H1 (cell line): ENCODE measurements around the gene GLB1L3. TPM values are rescaled to one million over a fixed set of nuclear protein-coding genes. Genes with fewer than 3 reads are reported as not detected.

Experiments used
- CHD7 ChIP-seq: fragments of 300-600 bp; sonication (generic); IDR thresholded peaks from 2 replicates; pipeline ENCODE4 v1.7.1; 2012; ENCODE audit warnings: low read length, moderate library complexity, mild to moderate bottlenecking, inconsistent platforms; ENCODE audit not compliant: insufficient replicate concordance
- E2F6 ChIP-seq: IDR thresholded peaks from 2 replicates; pipeline ENCODE4 v1.6.1; 2012; ENCODE audit warnings: inconsistent platforms
- GABPA ChIP-seq: IDR thresholded peaks from 2 replicates; pipeline ENCODE4 v1.6.1; 2011; ENCODE audit warnings: mild to moderate bottlenecking, low read length, moderate library complexity, borderline replicate concordance; ENCODE audit not compliant: insufficient read depth
- KDM1A ChIP-seq: fragments of 200-600, 300-600 bp; sonication (generic); IDR thresholded peaks from 2 replicates; pipeline ENCODE4 v1.7.1; 2016; ENCODE audit warnings: mild to moderate bottlenecking, low read length, borderline replicate concordance
- NRF1 ChIP-seq: IDR thresholded peaks from 2 replicates; pipeline ENCODE4 v1.6.1; 2011; ENCODE audit warnings: mild to moderate bottlenecking, low read depth, low read length, improper control_type of control experiment
- SUZ12 ChIP-seq: fragments of 200-600 bp; sonication (generic); IDR thresholded peaks from 2 replicates; pipeline ENCODE4 v1.6.1; 2012; ENCODE audit warnings: mild to moderate bottlenecking, inconsistent platforms, low read length, moderate library complexity, mixed read lengths
- USF2 ChIP-seq: IDR thresholded peaks from 2 replicates; pipeline ENCODE4 v1.6.1; 2011; ENCODE audit warnings: low read length, improper control_type of control experiment
- polyA plus RNA-seq, 7 experiments: library from polyadenylated mRNA; depleted of rRNA in 3 of 7; stranded (reverse) in 5 of 7; unstranded in 2 of 7; fragments of >200 nt in 5 of 7; fragments of 200-250 nt in 2 of 7; gene quantifications; 1 replicate in 5 of 7; 2 replicates in 1 of 7; 4 replicates in 1 of 7; pipeline versions ENCODE4 v1.2.1 to v1.2.3, GENCODE V29; 2011 to 2013; ENCODE audit warnings: missing spikeins in 2 of 7, mixed read lengths in 2 of 7
- total RNA-seq: library from RNA; stranded (reverse); fragmentation: NEBNext Ultra II Directional; extraction: Animal tissue kit (Norgen Biotek cat#: 25700); gene quantifications from 2 replicates; pipeline ENCODE4 v1.2.1, GENCODE V29; 2021

The GLB1L3 gene
- total and polyA plus RNA-seq, 2 of the 8 experiments (the other 6 are each of a cell fraction or from before 2014, with no cell fraction given), result 14.9 to 33.2 TPM

- no peak for TF ChIP-seq CHD7
- TF ChIP-seq SUZ12, result no peak
- no peak for TF ChIP-seq NRF1
- no peak for TF ChIP-seq GABPA
- TF ChIP-seq E2F6, result no peak
- no peak for TF ChIP-seq USF2
- no peak for TF ChIP-seq KDM1A
Observed at GRCh38 chr11:134283461-134284230, 7.5 kb downstream of the GLB1L3 start (continued).
